Fibroblast of lung (primary cell): ENCODE measurements around the gene ITPR1. TPM values are rescaled to one million over a fixed set of nuclear protein-coding genes. Genes with fewer than 3 reads are reported as not detected.

ENCODE experiments used
- DNase-seq, 2 donors: peaks; one replicate each; pipeline versions ENCODE4 v3.0.0 to v3.0.0-alpha.2; 2010; ENCODE audit warnings: low read depth in 2 of 2
- H2AFZ ChIP-seq: 2 replicates; pipeline ENCODE4 v1.5.1; 2012; ENCODE audit warnings: low read length, control low read depth, inconsistent platforms
- H3K27ac ChIP-seq: 2 replicates; pipeline ENCODE4 v1.5.1; 2011; ENCODE audit warnings: low read length, control low read depth; ENCODE audit not compliant: insufficient read depth
- H3K27me3 ChIP-seq: 2 replicates; pipeline ENCODE4 v1.5.1; 2011; ENCODE audit warnings: mild to moderate bottlenecking, low read length; ENCODE audit not compliant: control insufficient read depth, insufficient read depth
- H3K36me3 ChIP-seq: 2 replicates; pipeline ENCODE4 v1.5.1; 2011; ENCODE audit warnings: low read length; ENCODE audit not compliant: control insufficient read depth, insufficient read depth
- H3K4me1 ChIP-seq: 2 replicates; pipeline ENCODE4 v1.5.1; 2011; ENCODE audit warnings: low read length; ENCODE audit not compliant: control insufficient read depth, insufficient read depth; ENCODE audit errors: extremely low read depth
- H3K4me2 ChIP-seq: 2 replicates; pipeline ENCODE4 v1.5.1; 2011; ENCODE audit warnings: low read length, control low read depth; ENCODE audit not compliant: insufficient read depth; ENCODE audit errors: extremely low read depth
- H3K4me3 ChIP-seq, 4 experiments: fragments of 200-600 bp in 1 of 4; sonication (generic) in 1 of 4; replicated peaks in 1 of 4; 2 replicates each; pipeline ENCODE4 v1.5.1; 2011 to 2016; ENCODE audit warnings: low read length in 4 of 4, low read depth in 3 of 4, mild to moderate bottlenecking in 3 of 4, control low read depth in 2 of 4, inconsistent platforms in 1 of 4, mixed read lengths in 1 of 4; ENCODE audit not compliant: insufficient read depth in 1 of 4; ENCODE audit errors: control extremely low read depth in 1 of 4
- H3K79me2 ChIP-seq: 2 replicates; pipeline ENCODE4 v1.5.1; 2012; ENCODE audit warnings: mild to moderate bottlenecking, low read length, inconsistent platforms; ENCODE audit not compliant: control insufficient read depth, insufficient read depth
- H3K9ac ChIP-seq: 2 replicates; pipeline ENCODE4 v1.5.1; 2011; ENCODE audit warnings: mild to moderate bottlenecking, low read length, control low read depth; ENCODE audit not compliant: insufficient read depth
- H3K9me3 ChIP-seq: 2 replicates; pipeline ENCODE4 v1.5.1; 2012; ENCODE audit warnings: low read depth, low read length; ENCODE audit not compliant: control insufficient read depth, insufficient read depth
- H4K20me1 ChIP-seq: 2 replicates; pipeline ENCODE4 v1.5.1; 2011; ENCODE audit warnings: low read length; ENCODE audit not compliant: control insufficient read depth, insufficient read depth; ENCODE audit errors: extremely low read depth
- CTCF ChIP-seq, 2 donors: IDR thresholded peaks in 1 of 2; conservative IDR thresholded peaks in 1 of 2; 1 replicate in 1 of 2; 2 replicates in 1 of 2; pipeline ENCODE4 v1.5.1; 2011 to 2012; ENCODE audit warnings: low read length in 2 of 2, control low read depth in 1 of 2, inconsistent platforms in 1 of 2, low read depth in 1 of 2, mild to moderate bottlenecking in 1 of 2
- EZH2 ChIP-seq: IDR thresholded peaks from 2 replicates; pipeline ENCODE4 v1.5.1; 2012; ENCODE audit warnings: low read length, control low read depth, mild to moderate bottlenecking; ENCODE audit errors: missing control alignments
- polyA plus RNA-seq, 2 donors: library from polyadenylated mRNA; depleted of rRNA in 1 of 2; stranded (reverse) in 1 of 2; unstranded in 1 of 2; fragments of >200 nt; gene quantifications; 2 replicates each; pipeline ENCODE4 v1.2.1, GENCODE V29; 2011 to 2012; ENCODE audit warnings: missing spikeins in 1 of 2
- total RNA-seq: library from RNA; depleted of rRNA; stranded (reverse); fragments of >200 nt; gene quantifications from 2 replicates; pipeline ENCODE4 v1.2.1, GENCODE V29; 2014

Gene ITPR1
- total and polyA plus RNA-seq, 2 donors (not counting 1 experiment from before 2014, with no cell fraction given), result 19.2 to 87.0 TPM

DNA sequence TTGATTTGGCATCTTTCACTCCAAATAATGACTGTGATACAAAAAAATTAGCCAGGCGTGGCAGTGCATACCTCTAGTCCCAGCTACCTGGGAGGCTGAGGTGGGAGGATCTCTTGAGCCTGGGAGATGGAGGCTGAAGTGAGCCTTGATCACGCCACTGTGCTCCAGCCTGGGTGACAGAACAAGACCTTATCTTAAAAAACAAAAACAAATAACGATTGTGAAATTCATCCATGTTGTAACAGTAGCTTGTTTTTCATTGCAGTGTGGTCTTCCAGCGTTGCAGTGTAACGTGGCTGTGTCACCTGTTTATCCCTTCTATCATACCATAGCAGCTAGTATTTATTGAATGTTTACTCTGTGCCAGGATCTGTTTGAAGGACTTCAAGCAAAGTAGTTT, 120.9 kb downstream of the ITPR1 start:
- Histone ChIP-seq H4K20me1 (no peaks in the 10 kb centered on the region), H3K36me3 (no peaks in the 10 kb centered on the region), H3K27ac (no peak overlapping the region), H3K79me2 (no peaks in the 10 kb centered on the region), H3K9ac (no peak overlapping the region), H3K9me3 (no peaks in the 10 kb centered on the region), H3K4me3 (no peak overlapping the region), H3K4me1 (no peaks in the 10 kb centered on the region), H3K4me2 (no peak overlapping the region), H3K27me3 (no peaks in the 10 kb centered on the region), H2AFZ (no peak overlapping the region)
- TF ChIP-seq EZH2, result no peak
- TF ChIP-seq CTCF (conservative IDR thresholded peaks at IDR 0.05 in 1 of 2, IDR thresholded peaks at IDR 0.05 in 1 of 2; ENCODE audit: low read depth in 1 of 2, low read length in 2 of 2), result no peak
- DNase-seq, result no peak

- H3K36me3 ChIP-seq, result no peaks in the 10 kb centered on the region
- H3K4me3 ChIP-seq, result no peak overlapping the region
- no peaks in the 10 kb centered on the region for H3K79me2 ChIP-seq
- H3K9me3 ChIP-seq, result no peaks in the 10 kb centered on the region
- no peaks in the 10 kb centered on the region for H3K4me1 ChIP-seq
- no peak overlapping the region for H2AFZ ChIP-seq
- no peaks in the 10 kb centered on the region for H4K20me1 ChIP-seq
- TF ChIP-seq EZH2 (no peak), CTCF (conservative IDR thresholded peaks at IDR 0.05 in 1 of 2, IDR thresholded peaks at IDR 0.05 in 1 of 2; ENCODE audit: low read depth in 1 of 2, low read length in 2 of 2) (no peak)
- H3K9ac ChIP-seq, result no peak overlapping the region
- DNase-seq, result no peak
- no peak overlapping the region for H3K27ac ChIP-seq
- H3K4me2 ChIP-seq, result no peak overlapping the region
- H3K27me3 ChIP-seq, result no peaks in the 10 kb centered on the region
Observed at GRCh38 chr3:4614927-4615326, 121.8 kb downstream of the ITPR1 start.

- no peak overlapping the region for H2AFZ ChIP-seq
Observed at GRCh38 chr3:4615750-4616149, 122.6 kb downstream of the ITPR1 start.

More at GRCh38 chr3:4615750-4616149, 122.6 kb downstream of the ITPR1 start:
- Histone ChIP-seq H3K4me1 (no peaks in the 10 kb centered on the region), H3K27me3 (no peaks in the 10 kb centered on the region), H3K36me3 (no peaks in the 10 kb centered on the region), H3K27ac (no peak overlapping the region), H3K4me3 (no peak overlapping the region), H4K20me1 (no peaks in the 10 kb centered on the region), H3K9me3 (no peaks in the 10 kb centered on the region), H3K79me2 (no peaks in the 10 kb centered on the region), H3K9ac (no peak overlapping the region), H3K4me2 (no peak overlapping the region)
- TF ChIP-seq EZH2 (no peak), CTCF (conservative IDR thresholded peaks at IDR 0.05 in 1 of 2, IDR thresholded peaks at IDR 0.05 in 1 of 2; ENCODE audit: low read depth in 1 of 2, low read length in 2 of 2) (no peak)
- DNase-seq, result no peak
